ENCODE measurements around the gene TTLL10. TPM values are rescaled to one million over a fixed set of nuclear protein-coding genes. Genes with fewer than 3 reads are reported as not detected.

TTLL10 gene
- total and polyA plus RNA-seq, 2 experiments from 2014 or later: 0.45 TPM; not detected in 1

- DNase-seq (ENCODE audit: low spot score): peak; percentile 8
- TF ChIP-seq STAT1 (IDR thresholded peaks at IDR 0.05; ENCODE audit: unreplicated experiment) (no peak), CREB1 (CRISPR knock-in tag; IDR thresholded peaks at IDR 0.05; ENCODE audit: low read depth) (no peak), ZNF114 (CRISPR knock-in tag; IDR thresholded peaks at IDR 0.05) (no peak), JUNB (IDR thresholded peaks at IDR 0.05; ENCODE audit: unreplicated experiment) (no peak), POLR2AphosphoS5 (IDR thresholded peaks at IDR 0.05; ENCODE audit: low read depth) (no peak), ETS1 (IDR thresholded peaks at IDR 0.05) (no peak), NANOG (IDR thresholded peaks at IDR 0.05; ENCODE audit: borderline replicate concordance) (no peak), REST (IDR thresholded peaks at IDR 0.05; ENCODE audit: unreplicated experiment) (no peak), ZNF462 (CRISPR knock-in tag; IDR thresholded peaks at IDR 0.05) (no peak), CTCF (conservative IDR thresholded peaks at IDR 0.05; ENCODE audit: low read depth in 2 of 2) (no peak), EZH2phosphoT487 (IDR thresholded peaks at IDR 0.05; ENCODE audit: unreplicated experiment) (no peak), EZH2 (IDR thresholded peaks at IDR 0.05; ENCODE audit: low read depth, unreplicated experiment) (no peak), ZNF331 (CRISPR knock-in tag; IDR thresholded peaks at IDR 0.05; ENCODE audit: low read depth) (no peak)
- H3K36me3 Mint-ChIP-seq (ENCODE audit: low read depth): no peaks in the 10 kb centered on the region
- Histone ChIP-seq H4K20me1 (replicated peaks; ENCODE audit: insufficient read depth) (no peaks in the 10 kb centered on the region), H3K9me2 (ENCODE audit: insufficient read depth) (no peaks in the 10 kb centered on the region), H3K36me3 (ENCODE audit: insufficient read depth) (no peaks in the 10 kb centered on the region), H3F3A (replicated peaks; ENCODE audit: low read depth) (no peaks in the 10 kb centered on the region), H3K4me1 (ENCODE audit: insufficient read depth) (no peaks in the 10 kb centered on the region), H3K27ac (ENCODE audit: low read depth) (no peak overlapping the region), H3K4me3 (no peak overlapping the region), H3K79me2 (replicated peaks; ENCODE audit: insufficient read depth) (no peaks in the 10 kb centered on the region), H3K27me3 (ENCODE audit: insufficient read depth) (no peaks in the 10 kb centered on the region), H2AFZ (no peak overlapping the region), H3K4me2 (no peak overlapping the region)
- no peaks in the 10 kb centered on the region; the same call in 2 of the 3 replicates for H3K4me1 Mint-ChIP-seq
- peaks cover 20% of the 10 kb centered on the region for H3K9me3 Mint-ChIP-seq
- no peak overlapping the region for H3K4me3 Mint-ChIP-seq
- peaks cover 3% of the 10 kb centered on the region for H3K27me3 Mint-ChIP-seq (ENCODE audit: insufficient read depth, low read depth, poor library complexity)
- no peak overlapping the region for H3K27ac Mint-ChIP-seq
- no peak for ATAC-seq
These were observed 24.1 kb downstream of the TTLL10 start for GRCh38 chr1:1197551-1198422.

Data from GM23338 (cell line).